ENCODE measurements around the gene RAET1L. TPM values are rescaled to one million over a fixed set of nuclear protein-coding genes. Genes with fewer than 3 reads are reported as not detected.
A peak's percentile ranks its signal among the peaks of the same experiment; 100 is the strongest.
"Not testable (repeated sequence)": the region's sequence is repeated elsewhere in the genome, so short reads cannot be mapped to it uniquely, and the experiment has no call there.

The RAET1L gene
- total and polyA plus RNA-seq, 4 experiments from 2014 or later, result not detected

DNA sequence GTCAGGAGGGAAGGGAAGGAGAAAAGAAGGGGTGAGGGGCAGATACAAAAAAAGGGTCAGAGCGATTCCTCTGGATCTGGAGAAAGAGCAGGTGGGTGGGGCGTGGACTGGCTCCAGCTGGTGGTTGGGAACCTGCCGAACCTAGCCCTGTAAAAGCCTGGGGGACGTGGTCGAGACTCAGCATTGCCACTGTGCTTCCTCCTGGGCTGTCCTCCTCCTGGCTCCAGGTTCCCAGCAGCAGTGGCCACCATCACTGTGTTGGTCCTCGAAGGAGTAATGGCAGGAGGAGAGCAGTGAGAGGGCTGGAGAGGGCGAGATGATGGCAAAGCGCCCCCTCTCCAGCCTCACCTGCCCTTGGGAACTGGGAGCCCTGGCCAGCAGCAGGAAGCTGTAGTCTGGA, 3.5 kb upstream of the RAET1L start:
- Mint-ChIP-seq H3K9me3 (no peaks in the 10 kb centered on the region), H3K4me3 (peak overlapping the region in 1 of 8 donors; percentile 53), H3K4me1 (peaks cover 4 to 17% (median 8%) of the 10 kb centered on the region in 4 donors), H3K27me3 (peaks cover 24 to 48% of the 10 kb centered on the region in 2 donors), H3K27ac (no peak overlapping the region), H3K36me3 (no peaks in the 10 kb centered on the region)
- no peak overlapping the region for H3K27ac ChIP-seq (ENCODE audit: low read depth, low read length)
- H3K9me3 ChIP-seq (ENCODE audit: control insufficient read depth in 1 of 2, low read length in 2 of 2), result no peaks in the 10 kb centered on the region
- H3K27me3 ChIP-seq (ENCODE audit: insufficient read depth, low read length), result peaks cover 20% of the 10 kb centered on the region
- H3K4me1 ChIP-seq (ENCODE audit: insufficient read depth, low read length), result peaks cover 7% of the 10 kb centered on the region
- no peaks in the 10 kb centered on the region for H3K36me3 ChIP-seq (ENCODE audit: insufficient read depth, low read length)
- no peak for DNase-seq
- ChIA-PET POLR2A (ENCODE audit: partially characterized antibody) (no interaction called here), CTCF (ENCODE audit: partially characterized antibody) (no interaction called here)
- H3K4me3 ChIP-seq (ENCODE audit: low read length in 2 of 2), result no peak overlapping the region
- intact Hi-C loops (cut with micrococcal nuclease), result no loop called here

DNA sequence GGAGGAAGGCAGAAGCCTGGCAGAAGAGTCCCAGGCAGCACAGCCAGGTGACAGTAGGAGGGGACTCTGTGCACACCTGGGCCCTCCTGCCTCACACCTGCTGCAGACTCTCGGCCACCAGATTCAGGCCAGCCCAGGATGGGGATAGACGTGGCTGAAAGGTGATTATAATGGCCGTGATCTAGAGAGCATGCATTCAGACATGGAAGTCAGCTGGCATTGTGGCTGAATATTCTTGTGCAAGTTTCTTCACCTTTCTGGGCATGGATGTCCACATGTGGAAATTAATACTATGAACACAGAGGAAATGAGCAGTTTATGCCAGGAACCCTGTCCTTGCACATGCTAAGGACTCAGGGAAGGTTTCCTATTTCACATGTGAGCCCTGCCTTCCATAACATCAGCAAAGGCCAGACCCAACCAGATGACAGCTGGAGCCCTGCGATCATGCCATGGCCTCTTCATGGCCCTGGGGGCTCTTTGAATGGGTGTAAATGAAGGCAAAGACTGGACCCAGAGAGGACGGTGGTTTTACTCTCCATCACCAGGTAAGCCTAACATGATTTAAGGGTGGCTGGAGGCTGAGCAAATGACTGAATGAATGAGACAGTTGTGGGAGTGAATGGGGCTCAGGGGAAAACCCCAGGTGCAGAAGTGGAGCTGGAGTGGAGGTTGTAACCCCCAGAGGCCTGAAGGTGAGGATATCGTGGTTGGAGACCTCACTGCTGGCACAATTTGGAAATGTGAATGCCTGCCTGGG, 2.7 kb upstream of the RAET1L start:
- H3K9me3 ChIP-seq (ENCODE audit: control insufficient read depth in 1 of 2, low read length in 2 of 2), result no peaks in the 10 kb centered on the region
- ChIA-PET POLR2A (ENCODE audit: partially characterized antibody) (interaction anchor here (0.6 kb wide), 1 partner anchor 1499 kb away, joined by 3 read pairs; no protein-coding TSS in a partner anchor), CTCF (ENCODE audit: partially characterized antibody) (no interaction called here)
- no peaks in the 10 kb centered on the region for H3K36me3 ChIP-seq (ENCODE audit: insufficient read depth, low read length)
- no peak overlapping the region for H3K27ac ChIP-seq (ENCODE audit: low read depth, low read length)
- intact Hi-C loops (cut with micrococcal nuclease), result no loop called here
- peaks cover 7% of the 10 kb centered on the region for H3K4me1 ChIP-seq (ENCODE audit: insufficient read depth, low read length)
- Mint-ChIP-seq H3K36me3 (no peaks in the 10 kb centered on the region), H3K4me1 (peaks cover 4 to 17% (median 8%) of the 10 kb centered on the region in 4 donors), H3K27me3 (peaks cover 24 to 52% of the 10 kb centered on the region in 2 donors), H3K9me3 (no peaks in the 10 kb centered on the region), H3K4me3 (no peak overlapping the region), H3K27ac (no peak overlapping the region)
- no peak overlapping the region for H3K4me3 ChIP-seq (ENCODE audit: low read length in 2 of 2)
- H3K27me3 ChIP-seq (ENCODE audit: insufficient read depth, low read length), result peaks cover 20% of the 10 kb centered on the region
- no peak for DNase-seq

DNA sequence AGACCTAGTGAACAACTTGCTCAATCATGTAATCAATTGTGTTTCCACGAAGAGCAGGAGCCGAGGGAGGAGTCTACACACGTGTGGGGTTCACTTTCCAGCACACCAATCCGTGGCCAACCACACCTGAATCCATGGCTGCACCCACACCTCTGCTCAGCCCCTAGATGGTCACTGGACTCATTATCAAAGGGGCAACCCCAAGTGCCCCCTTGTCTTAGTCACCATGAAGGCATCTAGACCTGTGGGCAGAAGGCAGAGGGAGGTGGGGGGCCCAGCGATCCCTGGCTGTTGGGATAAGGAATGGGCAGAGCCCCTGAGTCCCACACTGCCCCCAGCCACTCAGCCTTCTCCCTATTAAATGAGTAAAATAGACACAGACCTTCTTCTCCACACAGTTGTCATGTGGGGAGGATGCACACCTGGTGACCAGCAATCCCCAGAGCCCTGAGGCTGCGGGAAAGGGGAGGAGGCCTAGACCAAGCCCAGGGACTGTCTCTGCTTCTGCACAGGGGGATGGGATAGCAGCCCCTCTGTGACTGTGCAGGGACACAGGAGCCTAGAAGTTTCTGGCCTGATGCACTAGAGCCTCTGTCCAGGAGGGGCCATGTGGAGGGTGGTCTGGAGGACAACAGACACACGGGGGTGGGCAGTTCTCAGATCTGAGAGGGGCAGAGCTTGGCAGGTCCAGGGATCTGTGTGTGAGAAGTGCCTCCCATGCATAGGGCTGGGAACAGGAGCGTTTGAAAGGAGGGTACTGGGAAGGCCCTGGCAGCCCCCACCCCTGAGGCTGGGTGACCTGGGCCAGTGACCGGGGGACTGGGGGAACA, 1.9 kb upstream of the RAET1L start:
- Mint-ChIP-seq H3K4me3 (no peak overlapping the region), H3K9me3 (no peaks in the 10 kb centered on the region), H3K4me1 (peaks cover 4 to 17% (median 8%) of the 10 kb centered on the region in 4 donors), H3K27me3 (peaks cover 24 to 52% of the 10 kb centered on the region in 2 donors), H3K27ac (no peak overlapping the region), H3K36me3 (no peaks in the 10 kb centered on the region)
- POLR2A ChIA-PET (ENCODE audit: partially characterized antibody), result interaction anchor here (0.6 kb wide), 1 partner anchor 1499 kb away, joined by 3 read pairs; no protein-coding TSS in a partner anchor
- intact Hi-C loops (cut with micrococcal nuclease), result no loop called here
- H3K9me3 ChIP-seq (ENCODE audit: control insufficient read depth in 1 of 2, low read length in 2 of 2), result no peaks in the 10 kb centered on the region
- no peak overlapping the region for H3K4me3 ChIP-seq (ENCODE audit: low read length in 2 of 2)
- CTCF ChIA-PET (ENCODE audit: partially characterized antibody), result no interaction called here
- no peak overlapping the region for H3K27ac ChIP-seq (ENCODE audit: low read depth, low read length)
- no peaks in the 10 kb centered on the region for H3K36me3 ChIP-seq (ENCODE audit: insufficient read depth, low read length)
- no peak for DNase-seq
- peaks cover 7% of the 10 kb centered on the region for H3K4me1 ChIP-seq (ENCODE audit: insufficient read depth, low read length)
- H3K27me3 ChIP-seq (ENCODE audit: insufficient read depth, low read length), result peaks cover 17% of the 10 kb centered on the region

DNA sequence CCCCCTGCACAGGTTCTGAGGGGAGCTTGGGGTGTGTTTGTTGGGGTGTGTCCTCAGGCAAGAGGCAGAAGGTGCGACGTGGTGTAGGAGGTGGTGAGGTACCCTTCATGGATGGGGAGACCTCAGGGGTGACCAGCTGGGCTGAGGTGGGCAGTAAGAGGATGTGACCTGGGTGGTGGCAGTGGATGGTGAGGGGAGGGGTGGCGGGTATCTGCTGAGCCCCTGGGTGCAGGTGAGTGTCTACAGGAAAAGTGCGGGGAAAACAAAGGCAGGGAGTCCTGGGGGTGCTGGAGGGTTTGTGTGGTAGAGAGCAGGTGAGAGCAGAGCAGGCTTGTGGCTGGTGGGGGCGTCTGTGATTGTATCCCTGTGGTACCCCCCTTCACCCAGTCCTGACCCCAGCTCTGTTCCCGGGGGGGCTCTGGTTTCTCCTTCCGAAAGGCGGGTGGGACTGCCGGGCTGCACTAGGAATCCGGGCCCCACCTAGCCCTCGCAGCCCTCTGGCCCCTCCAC, 631 bp downstream of the RAET1L start:
- no peaks in the 10 kb centered on the region for H3K36me3 Mint-ChIP-seq
- POLR2A ChIA-PET (ENCODE audit: partially characterized antibody), result no interaction called here
- Histone ChIP-seq H3K27ac (ENCODE audit: low read depth, low read length) (no peak overlapping the region), H3K36me3 (ENCODE audit: insufficient read depth, low read length) (no peaks in the 10 kb centered on the region), H3K9me3 (ENCODE audit: control insufficient read depth in 1 of 2, low read length in 2 of 2) (no peaks in the 10 kb centered on the region), H3K4me3 (ENCODE audit: low read length in 2 of 2) (no peak overlapping the region), H3K27me3 (ENCODE audit: insufficient read depth, low read length) (peaks cover 17% of the 10 kb centered on the region), H3K4me1 (ENCODE audit: insufficient read depth, low read length) (peaks cover 7% of the 10 kb centered on the region)
- DNase-seq, result no peak
- CTCF ChIA-PET (ENCODE audit: partially characterized antibody), result interaction anchor here (1.0 kb wide), 1 partner anchor 8 kb away, joined by 3 read pairs; no protein-coding TSS in a partner anchor
- peak overlapping the region in 1 of 8 donors; percentile 57 for H3K4me3 Mint-ChIP-seq
- H3K27me3 Mint-ChIP-seq, result peaks cover 23 to 59% of the 10 kb centered on the region in 2 donors
- no peaks in the 10 kb centered on the region for H3K9me3 Mint-ChIP-seq
- intact Hi-C loops (cut with micrococcal nuclease), result no loop called here
- no peak overlapping the region for H3K27ac Mint-ChIP-seq
- peaks cover 4 to 17% (median 8%) of the 10 kb centered on the region in 4 donors for H3K4me1 Mint-ChIP-seq

DNA sequence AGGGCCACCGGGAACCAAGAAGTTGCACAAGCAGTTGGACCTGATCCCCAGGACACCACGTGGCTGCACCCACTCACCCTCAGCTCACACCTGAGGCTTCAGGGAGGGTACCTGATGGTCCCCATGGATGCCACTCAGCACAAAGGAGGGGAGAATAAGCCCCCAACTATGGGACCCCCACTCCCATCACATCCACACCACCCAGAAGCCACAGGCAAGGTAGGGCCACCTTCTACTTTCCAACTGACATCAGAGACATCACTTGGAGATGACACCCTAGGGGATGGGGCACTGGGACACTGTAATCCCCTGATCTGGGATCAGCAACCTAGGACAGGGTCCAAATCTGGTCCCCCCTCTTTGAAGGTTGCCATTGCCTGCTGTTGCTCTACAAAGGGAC, 1.3 kb downstream of the RAET1L start:
- H3K27ac ChIP-seq (ENCODE audit: low read depth, low read length); intact Hi-C loops (cut with micrococcal nuclease); H3K9me3 ChIP-seq (ENCODE audit: control insufficient read depth in 1 of 2, low read length in 2 of 2); H3K27ac Mint-ChIP-seq; H3K36me3 ChIP-seq (ENCODE audit: insufficient read depth, low read length); CTCF ChIA-PET (ENCODE audit: partially characterized antibody); H3K4me3 Mint-ChIP-seq; H3K4me1 ChIP-seq (ENCODE audit: insufficient read depth, low read length); H3K9me3 Mint-ChIP-seq; H3K4me3 ChIP-seq (ENCODE audit: low read length in 2 of 2); DNase-seq; POLR2A ChIA-PET (ENCODE audit: partially characterized antibody); H3K36me3 Mint-ChIP-seq: not testable (repeated sequence)
- peaks cover 25 to 58% of the 10 kb centered on the region in 2 donors for H3K27me3 Mint-ChIP-seq
- peaks cover 4 to 17% (median 8%) of the 10 kb centered on the region in 4 donors for H3K4me1 Mint-ChIP-seq
- peaks cover 17% of the 10 kb centered on the region for H3K27me3 ChIP-seq (ENCODE audit: insufficient read depth, low read length)

DNA sequence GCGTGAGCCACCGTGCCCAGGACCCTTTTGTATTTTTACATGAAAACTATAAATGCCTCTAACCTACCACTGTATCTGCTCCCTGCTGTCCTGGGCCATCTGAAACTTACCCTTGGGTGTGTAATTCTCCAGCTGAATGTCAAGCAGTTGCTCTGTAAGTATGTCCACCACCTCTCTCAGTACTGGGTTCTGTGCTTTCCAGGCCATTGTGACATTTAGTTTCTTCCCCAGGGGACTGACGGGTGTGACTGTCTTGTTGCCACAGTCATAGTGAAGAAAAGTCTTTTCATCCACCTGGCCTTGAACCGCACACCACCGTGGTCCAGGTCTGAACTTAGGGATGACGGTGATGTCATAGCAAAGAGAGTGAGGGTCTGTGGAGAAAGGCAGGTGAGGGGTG, 3.5 kb downstream of the RAET1L start:
- CTCF ChIA-PET (ENCODE audit: partially characterized antibody); H3K4me3 Mint-ChIP-seq; H3K36me3 Mint-ChIP-seq; H3K9me3 Mint-ChIP-seq; H3K27ac Mint-ChIP-seq; H3K4me1 ChIP-seq (ENCODE audit: insufficient read depth, low read length); H3K9me3 ChIP-seq (ENCODE audit: control insufficient read depth in 1 of 2, low read length in 2 of 2); POLR2A ChIA-PET (ENCODE audit: partially characterized antibody); intact Hi-C loops (cut with micrococcal nuclease); H3K36me3 ChIP-seq (ENCODE audit: insufficient read depth, low read length); H3K27ac ChIP-seq (ENCODE audit: low read depth, low read length); H3K4me3 ChIP-seq (ENCODE audit: low read length in 2 of 2); DNase-seq: not testable (repeated sequence)
- Mint-ChIP-seq H3K4me1 (peaks cover 4 to 19% (median 9%) of the 10 kb centered on the region in 4 donors), H3K27me3 (peaks cover 32 to 59% of the 10 kb centered on the region in 2 donors)
- peaks cover 13% of the 10 kb centered on the region for H3K27me3 ChIP-seq (ENCODE audit: insufficient read depth, low read length)
